A673 (cell line): ENCODE data around the gene NLGN4Y. TPM values are rescaled to one million over a fixed set of nuclear protein-coding genes. Genes with fewer than 3 reads are reported as not detected.

Source experiments
- BruUV-seq: library from RNA; stranded (reverse); fragments of 400-500 nt; replicated peaks from 2 replicates; lab custom pipeline; 2021; lab: Mats Ljungman, UMichigan
- CTCF ChIA-PET: fragments of 300-600 bp; sonication (Branson Sonifier 250); formaldehyde crosslinking; loops from one replicate; lab custom pipeline; 2022; ENCODE audit warnings: antibody characterized with exemption; lab: Charles Lee
- POLR2A ChIA-PET: fragments of 300-600 bp; sonication (Branson Sonifier 250); formaldehyde crosslinking; loops from one replicate; lab custom pipeline; 2022; ENCODE audit warnings: antibody characterized with exemption; ENCODE audit not compliant: low non-redundant PET; lab: Charles Lee
- DNase-seq: peaks from one replicate; pipeline ENCODE4 v3.0.0-alpha.2; 2015; ENCODE audit warnings: low spot score
- H3K27ac ChIP-seq: fragments of 200-600 bp; sonication (generic); 2 replicates; pipeline ENCODE4 v1.5.1; 2016; ENCODE audit warnings: mixed run types, low read depth, mild to moderate bottlenecking, mixed read lengths, antibody characterized with exemption, low read length; ENCODE audit not compliant: poor library complexity, severe bottlenecking
- H3K27me3 ChIP-seq: fragments of 200-600 bp; sonication (generic); replicated peaks from 2 replicates; pipeline ENCODE4 v1.6.1; 2017; ENCODE audit warnings: mixed run types, low read depth, mild to moderate bottlenecking, mixed read lengths, antibody characterized with exemption, low read length; ENCODE audit not compliant: insufficient read depth, poor library complexity
- H3K36me3 ChIP-seq: fragments of 200-600 bp; sonication (generic); 2 replicates; pipeline ENCODE4 v1.6.1; 2016; ENCODE audit warnings: mixed run types, mild to moderate bottlenecking, mixed read lengths, antibody characterized with exemption, low read length; ENCODE audit not compliant: insufficient read depth, poor library complexity, severe bottlenecking
- H3K4me1 ChIP-seq: fragments of 200-600 bp; sonication (generic); 2 replicates; pipeline ENCODE4 v1.6.1; 2017; ENCODE audit warnings: mixed run types, mild to moderate bottlenecking, mixed read lengths, antibody characterized with exemption, low read length; ENCODE audit not compliant: insufficient read depth, poor library complexity, severe bottlenecking
- H3K4me3 ChIP-seq: fragments of 200-600 bp; sonication (generic); 2 replicates; pipeline ENCODE4 v1.5.1; 2016; ENCODE audit warnings: low read depth, mixed run types, mild to moderate bottlenecking, mixed read lengths, low read length; ENCODE audit not compliant: poor library complexity, severe bottlenecking
- H3K9me3 ChIP-seq: fragments of 200-600 bp; sonication (generic); 2 replicates; pipeline ENCODE4 v1.6.1; 2016; ENCODE audit warnings: mixed run types, low read depth, mild to moderate bottlenecking, mixed read lengths, antibody characterized with exemption, low read length; ENCODE audit not compliant: poor library complexity, severe bottlenecking
- CTCF ChIP-seq: fragments of 300-800, 200-600 bp; sonication (generic); conservative IDR thresholded peaks from 2 replicates; pipeline ENCODE4 v1.5.1; 2017; ENCODE audit warnings: low read depth, mild to moderate bottlenecking, antibody characterized with exemption, low read length, moderate library complexity, mixed read lengths
- EZH2 ChIP-seq: fragments of 200-600 bp; sonication (generic); IDR thresholded peaks from 2 replicates; pipeline ENCODE4 v1.6.1; 2017; ENCODE audit warnings: borderline replicate concordance, low read depth, mild to moderate bottlenecking, mixed read lengths, antibody characterized with exemption, low read length; ENCODE audit not compliant: poor library complexity, severe bottlenecking
- intact Hi-C: fragments of 100-400 bp; cut with micrococcal nuclease; formaldehyde crosslinking; loops from one replicate; pipeline ENCODE4 v1.10.0; 2022; ENCODE audit not compliant: unreplicated experiment
- total RNA-seq: library from RNA; stranded (reverse); gene quantifications from 2 replicates; pipeline ENCODE4 v1.2.3, GENCODE V29; 2021

The NLGN4Y gene
- total RNA-seq, 1 experiment from 2014 or later: not detected

GRCh38 chrY:14536703-14537102, 12.4 kb downstream of the NLGN4Y start:
- Histone ChIP-seq H3K4me1 (no peaks in the 10 kb centered on the region), H3K36me3 (no peaks in the 10 kb centered on the region), H3K4me3 (no peak overlapping the region), H3K27ac (no peak overlapping the region), H3K27me3 (no peaks in the 10 kb centered on the region), H3K9me3 (no peaks in the 10 kb centered on the region)
- TF ChIP-seq CTCF (no peak), EZH2 (no peak)
- CTCF ChIA-PET: no interaction called here
- intact Hi-C loops: no loop called here
- DNase-seq: no peak
- BruUV-seq: no TSS peak
- POLR2A ChIA-PET: no interaction called here

DNA sequence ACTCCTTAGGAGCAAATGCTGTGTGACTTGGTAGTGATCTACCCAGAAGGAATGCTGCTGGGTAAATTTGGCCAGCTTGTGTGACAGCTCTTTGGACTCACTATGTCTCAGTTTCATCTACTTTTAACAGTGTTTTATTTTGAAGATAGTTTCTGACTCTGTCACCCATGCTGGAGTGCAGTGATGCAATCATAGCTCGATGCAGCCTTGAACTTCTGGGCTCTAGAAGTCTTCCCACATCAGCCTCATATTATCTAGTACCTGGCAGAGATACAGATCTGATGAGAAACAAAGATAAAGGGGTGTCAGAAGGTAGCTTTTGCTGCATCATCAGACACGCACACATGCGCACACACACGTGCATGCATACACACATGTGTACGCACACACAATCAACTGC, 19.2 kb downstream of the NLGN4Y start:
- CTCF ChIA-PET: no interaction called here
- no peaks in the 10 kb centered on the region for H3K27me3 ChIP-seq
- H3K4me3 ChIP-seq: no peak overlapping the region
- POLR2A ChIA-PET: no interaction called here
- no peak overlapping the region for H3K27ac ChIP-seq
- no TSS peak for BruUV-seq
- TF ChIP-seq EZH2 (no peak), CTCF (no peak)
- H3K9me3 ChIP-seq: no peaks in the 10 kb centered on the region
- intact Hi-C loops: no loop called here
- no peaks in the 10 kb centered on the region for H3K4me1 ChIP-seq
- no peaks in the 10 kb centered on the region for H3K36me3 ChIP-seq
- DNase-seq: no peak

DNA sequence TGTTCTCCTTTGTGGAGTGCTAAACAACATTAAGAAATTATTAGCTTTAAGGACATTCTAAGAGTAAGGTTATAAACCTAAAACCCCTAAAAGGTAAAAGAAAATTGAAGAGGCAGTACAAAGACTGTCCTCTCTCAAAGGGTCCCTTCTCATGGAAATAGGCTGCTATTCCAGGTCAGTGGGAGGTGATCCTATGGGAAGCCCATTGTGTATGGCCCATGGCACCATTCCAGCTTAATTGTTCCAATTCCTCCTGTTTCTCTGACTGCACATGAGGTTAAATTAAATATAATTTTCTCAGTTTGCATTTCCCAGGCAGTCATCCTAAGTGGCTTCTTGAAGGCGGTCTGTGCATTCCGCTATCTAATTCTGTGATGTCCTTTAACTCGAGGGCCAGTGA, 57.0 kb downstream of the NLGN4Y start:
- BruUV-seq: no TSS peak
- intact Hi-C loops: no loop called here
- POLR2A ChIA-PET: no interaction called here
- TF ChIP-seq CTCF (no peak), EZH2 (no peak)
- H3K36me3 ChIP-seq: no peaks in the 10 kb centered on the region
- CTCF ChIA-PET: no interaction called here
- no peak for DNase-seq
- no peaks in the 10 kb centered on the region for H3K27me3 ChIP-seq
- no peaks in the 10 kb centered on the region for H3K4me1 ChIP-seq
- H3K4me3 ChIP-seq: no peak overlapping the region
- H3K27ac ChIP-seq: no peak overlapping the region
- H3K9me3 ChIP-seq: no peaks in the 10 kb centered on the region
